CD4-positive, alpha-beta T cell treated with Interferon alpha-2 for 1 hour (primary cell): ENCODE measurements around the gene PP2D1.
A peak's percentile ranks its signal among the peaks of the same experiment; 100 is the strongest.
"Not testable (repeated sequence)": the region's sequence is repeated elsewhere in the genome, so short reads cannot be mapped to it uniquely, and the experiment has no call there.

Experiments
- DNase-seq, 2 donors: peaks; one replicate each; pipeline ENCODE4 v3.0.0-alpha.2; 2020 to 2022

The PP2D1 gene

GRCh38 chr3:19961960-19962359 is 50.1 kb downstream of the PP2D1 start:
- no peak for DNase-seq

GRCh38 chr3:19960696-19961095 is 51.4 kb downstream of the PP2D1 start:
- no peak for DNase-seq

- DNase-seq, result no peak
Measured at GRCh38 chr3:19959505-19959904, 52.6 kb downstream of the PP2D1 start.

GRCh38 chr3:19957354-19957753 is 54.7 kb downstream of the PP2D1 start:
- not testable (repeated sequence) for DNase-seq

GRCh38 chr3:19954676-19955075 is 57.4 kb downstream of the PP2D1 start:
- no peak for DNase-seq

GRCh38 chr3:19950316-19950715 is 61.7 kb downstream of the PP2D1 start:
- DNase-seq, result no peak

GRCh38 chr3:19948226-19948591 is 63.9 kb downstream of the PP2D1 start:
- no peak for DNase-seq

GRCh38 chr3:19947549-19948225 is 64.4 kb downstream of the PP2D1 start:
- peak; percentile 53 to 66 for DNase-seq

GRCh38 chr3:19946832-19947548 is 65.1 kb downstream of the PP2D1 start, which contains the start of gene RAB5A:
TSS of gene RAB5A (plus strand) at chr3:19947097. CDS start at chr3:19950899, 3,802 bp downstream.
- peak; percentile 98 for DNase-seq

- DNase-seq, result no peak
Measured at GRCh38 chr3:19945969-19946831, 65.9 kb downstream of the PP2D1 start.

- no peak for DNase-seq
Measured at GRCh38 chr3:19945534-19945933, 66.5 kb downstream of the PP2D1 start.

GRCh38 chr3:19940643-19941042 is 71.4 kb downstream of the PP2D1 start:
- DNase-seq, result no peak

GRCh38 chr3:19938295-19938627 is 73.8 kb downstream of the PP2D1 start:
- no peak for DNase-seq

GRCh38 chr3:19937459-19938294 is 74.4 kb downstream of the PP2D1 start:
- no peak for DNase-seq
